GM21825 (cell line): Measurements from ENCODE around the gene ABCC3.

Experiments
- ATAC-seq: cut with Tn5 transposase; IDR thresholded peaks from one replicate; pipeline ENCODE4 v1.9.1; 2021; ENCODE audit warnings: mild to moderate bottlenecking, moderate library complexity; ENCODE audit not compliant: unreplicated experiment

ABCC3 gene

GRCh38 chr17:50682441-50682840, 47.8 kb downstream of the ABCC3 start:
- ATAC-seq = no peak

GRCh38 chr17:50682938-50683337, 48.3 kb downstream of the ABCC3 start:
- no peak for ATAC-seq

GRCh38 chr17:50683434-50684287, 49.0 kb downstream of the ABCC3 start:
- ATAC-seq = no peak

- no peak for ATAC-seq
Measured at GRCh38 chr17:50684288-50684611, 49.6 kb downstream of the ABCC3 start.

GRCh38 chr17:50684612-50685333, 50.1 kb downstream of the ABCC3 start:
- ATAC-seq = no peak

GRCh38 chr17:50685334-50685665, 50.6 kb downstream of the ABCC3 start:
- no peak for ATAC-seq

- no peak for ATAC-seq
Measured at GRCh38 chr17:50685691-50686493, 51.2 kb downstream of the ABCC3 start.

- no peak for ATAC-seq
Measured at GRCh38 chr17:50686494-50687199, 52.0 kb downstream of the ABCC3 start.

GRCh38 chr17:50687200-50688066, 52.8 kb downstream of the ABCC3 start:
- no peak for ATAC-seq

GRCh38 chr17:50688245-50688644, 53.6 kb downstream of the ABCC3 start:
- no peak for ATAC-seq

- ATAC-seq = no peak
Measured at GRCh38 chr17:50689251-50689650, 54.6 kb downstream of the ABCC3 start.

GRCh38 chr17:50689956-50690886, 55.5 kb downstream of the ABCC3 start:
- no peak for ATAC-seq

GRCh38 chr17:50690887-50691549, 56.3 kb downstream of the ABCC3 start:
- ATAC-seq = no peak

- ATAC-seq = no peak
Measured at GRCh38 chr17:50691550-50692447, 57.1 kb downstream of the ABCC3 start.

GRCh38 chr17:50692448-50693035, 57.9 kb downstream of the ABCC3 start:
- no peak for ATAC-seq

GRCh38 chr17:50693036-50693682, 58.5 kb downstream of the ABCC3 start:
- ATAC-seq = no peak
